K562 (cell line): ENCODE measurements around the gene OTUB2. TPM values are rescaled to one million over a fixed set of nuclear protein-coding genes. Genes with fewer than 3 reads are reported as not detected.

Source experiments
- EGR1 ChIP-seq: fragments of 450-650 bp; conservative IDR thresholded peaks from 2 replicates; pipeline ENCODE4 v1.6.1; 2017; ENCODE audit warnings: mild to moderate bottlenecking
- ESRRB ChIP-seq: fragments of 250-450 bp; sonication (Bioruptor Pico); IDR thresholded peaks from 2 replicates; pipeline ENCODE4 v1.5.0; 2020; ENCODE audit warnings: mild to moderate bottlenecking, moderate library complexity, borderline replicate concordance
- EWSR1 ChIP-seq: fragments of 450-650 bp; IDR thresholded peaks from 2 replicates; pipeline ENCODE4 v1.6.1; 2018; ENCODE audit warnings: borderline replicate concordance, mild to moderate bottlenecking, low read depth, moderate library complexity; ENCODE audit not compliant: partially characterized antibody
- FOS ChIP-seq: IDR thresholded peaks from 3 replicates; pipeline ENCODE4 v1.6.1; 2011; ENCODE audit not compliant: insufficient read length; ENCODE audit errors: extremely low read depth
- FOXK1 ChIP-seq: sonication (generic); formaldehyde crosslinking; IDR thresholded peaks from 2 replicates; pipeline ENCODE4 v1.8.0; 2022; ENCODE audit warnings: missing genetic modification reagents, mild to moderate bottlenecking, borderline replicate concordance
- FOXM1 ChIP-seq, 2 experiments: fragments of 450-650 bp in 1 of 2; sonication (generic) in 1 of 2; formaldehyde crosslinking in 1 of 2; IDR thresholded peaks; 2 replicates each; pipeline versions ENCODE4 v1.6.1 to v1.9.0; 2017 to 2022; ENCODE audit warnings: low read depth in 2 of 2, mild to moderate bottlenecking in 2 of 2, missing genetic modification reagents in 1 of 2, moderate library complexity in 1 of 2
- ILK ChIP-seq: fragments of 450-650 bp; IDR thresholded peaks from 2 replicates; pipeline ENCODE4 v1.6.1; 2016; ENCODE audit warnings: missing genetic modification characterization, low read depth, mild to moderate bottlenecking, missing compliant biosample characterization, moderate library complexity, borderline replicate concordance
- KDM1A ChIP-seq, 2 experiments: fragments of 450-650 bp; IDR thresholded peaks; 2 replicates each; pipeline ENCODE4 v1.6.1; 2016; ENCODE audit warnings: mild to moderate bottlenecking in 2 of 2
- KLF16 ChIP-seq: IDR thresholded peaks from 2 replicates; pipeline ENCODE4 v1.6.1; 2016; ENCODE audit warnings: antibody characterized with exemption
- KLF6 ChIP-seq: fragments of 250-450 bp; sonication (Bioruptor Pico); IDR thresholded peaks from 2 replicates; pipeline ENCODE4 v1.4.0; 2020; ENCODE audit warnings: mild to moderate bottlenecking, moderate library complexity, borderline replicate concordance
- MBD2 ChIP-seq: sonication (generic); IDR thresholded peaks from 2 replicates; pipeline ENCODE4 v1.6.1; 2016; ENCODE audit warnings: low read depth, borderline replicate concordance
- MYBL2 ChIP-seq, 2 experiments: fragments of 450-650 bp in 1 of 2; sonication (generic) in 1 of 2; formaldehyde crosslinking in 1 of 2; IDR thresholded peaks; 2 replicates each; pipeline versions ENCODE4 v1.6.1 to v1.8.1; 2017 to 2022; ENCODE audit warnings: borderline replicate concordance in 1 of 2, inconsistent platforms in 1 of 2, low read depth in 1 of 2, mild to moderate bottlenecking in 1 of 2, missing genetic modification reagents in 1 of 2, moderate library complexity in 1 of 2
- NR3C1 ChIP-seq: sonication (generic); formaldehyde crosslinking; IDR thresholded peaks from 2 replicates; pipeline ENCODE4 v1.8.1; 2022; ENCODE audit warnings: missing genetic modification reagents
- POLR2A ChIP-seq: fragments of 450-650 bp; conservative IDR thresholded peaks from 2 replicates; pipeline ENCODE4 v1.6.1; 2016
- PTBP1 ChIP-seq: fragments of 200-400 bp; formaldehyde crosslinking; IDR thresholded peaks from 2 replicates; pipeline ENCODE4 v1.6.1; 2017; ENCODE audit warnings: low read depth, low read length
- RNF2 ChIP-seq: sonication (generic); IDR thresholded peaks from 2 replicates; pipeline ENCODE4 v1.6.1; 2016
- SMARCA5 ChIP-seq: fragments of 450-650 bp; IDR thresholded peaks from 2 replicates; pipeline ENCODE4 v1.6.1; 2016
- SRF ChIP-seq, 2 experiments: fragments of 250-450, 450-650 bp in 1 of 2; sonication (Bioruptor Pico) in 1 of 2; sonication (generic) in 1 of 2; formaldehyde crosslinking; IDR thresholded peaks; 2 replicates each; pipeline versions ENCODE4 v1.5.0 to v1.5.1; 2020 to 2022; ENCODE audit warnings: mild to moderate bottlenecking in 1 of 2, missing genetic modification reagents in 1 of 2
- TAF9B ChIP-seq: fragments of 450-650 bp; IDR thresholded peaks from 2 replicates; pipeline ENCODE4 v1.6.1; 2018; ENCODE audit warnings: mild to moderate bottlenecking; ENCODE audit not compliant: partially characterized antibody
- THRB ChIP-seq: fragments of 450-650 bp; formaldehyde crosslinking; conservative IDR thresholded peaks from 2 replicates; pipeline ENCODE4 v1.4.0; 2022; ENCODE audit warnings: mild to moderate bottlenecking, missing genetic modification characterization
- U2AF1 ChIP-seq: fragments of 200-400 bp; formaldehyde crosslinking; optimal IDR thresholded peaks from 2 replicates; pipeline ENCODE3; 2017; ENCODE audit warnings: mild to moderate bottlenecking, low read depth, low read length, moderate library complexity
- XRCC4 ChIP-seq: IDR thresholded peaks from one replicate; pipeline ENCODE4 v1.6.1; 2011; ENCODE audit not compliant: insufficient read depth, insufficient read length; ENCODE audit errors: extremely low read depth
- ZNF174 ChIP-seq: fragments of 250-450 bp; sonication (Bioruptor Pico); IDR thresholded peaks from 2 replicates; pipeline ENCODE4 v1.4.0; 2020; ENCODE audit warnings: mild to moderate bottlenecking
- ZNF239 ChIP-seq: fragments of 250-450 bp; sonication (Bioruptor Pico); IDR thresholded peaks from 2 replicates; pipeline ENCODE4 v1.4.0; 2020; ENCODE audit warnings: mild to moderate bottlenecking
- ZNF395 ChIP-seq: fragments of 200-800 bp; sonication (Bioruptor generic); IDR thresholded peaks from 2 replicates; pipeline ENCODE4 v1.6.1; 2017; ENCODE audit warnings: missing genetic modification characterization, missing compliant biosample characterization
- ZNF589 ChIP-seq: fragments of 200-800 bp; sonication (Bioruptor generic); IDR thresholded peaks from 2 replicates; pipeline ENCODE4 v1.6.1; 2016; ENCODE audit warnings: low read depth, missing genetic modification characterization, missing compliant biosample characterization
- ZNF76 ChIP-seq: fragments of 250-450 bp; sonication (Bioruptor Pico); IDR thresholded peaks from 2 replicates; pipeline ENCODE4 v1.4.0; 2020; ENCODE audit warnings: mild to moderate bottlenecking, moderate library complexity, borderline replicate concordance
- polyA plus RNA-seq, 8 experiments: library from polyadenylated mRNA; depleted of rRNA in 4 of 8; stranded (reverse) in 5 of 8; unstranded in 3 of 8; fragments of >200 nt; fragmentation: Nextera tagmentation in 2 of 8; fragmentation: Illumina TruSeq in 1 of 8; extraction: Ambion mirVana in 2 of 8; extraction: Trizol in 1 of 8; gene quantifications; 2 replicates each; pipeline versions ENCODE4 v1.2.1 to v1.2.3, GENCODE V29; 2011 to 2014; ENCODE audit warnings: inconsistent platforms in 1 of 8, missing spikeins in 1 of 8
- total RNA-seq, 7 experiments: library from RNA; depleted of rRNA in 6 of 7; stranded (reverse); fragments of >200 nt in 6 of 7; fragmentation: Illumina TruSeq in 2 of 7; extraction: Trizol in 2 of 7; gene quantifications; 2 replicates each; pipeline versions ENCODE4 v1.2.1 to v1.2.3, GENCODE V29; 2011 to 2021; ENCODE audit warnings: low replicate concordance in 1 of 7

The OTUB2 gene
- total and polyA plus RNA-seq, 9 of the 15 experiments (the other 6 are each of a cell fraction or from before 2014, with no cell fraction given), result 0.01 to 0.31 (median 0.11) TPM

- TF ChIP-seq ZNF589 (CRISPR knock-in tag) (no peak), KLF6 (CRISPR knock-in tag) (no peak), KLF16 (no peak), ZNF395 (no peak), MYBL2 (IDR thresholded peaks at IDR 0.05; ENCODE audit: low read depth) (no peak), MYBL2 (CRISPR knock-in tag; IDR thresholded peaks at IDR 0.05; ENCODE audit: borderline replicate concordance) (no peak), XRCC4 (no peak), MBD2 (peak; percentile 87), FOXM1 (IDR thresholded peaks at IDR 0.05; ENCODE audit: low read depth) (peak; percentile 75), FOXM1 (CRISPR knock-in tag; IDR thresholded peaks at IDR 0.05; ENCODE audit: low read depth) (no peak), EGR1 (peak; percentile 84), ILK (no peak), U2AF1 (no peak), ESRRB (no peak), ZNF76 (CRISPR knock-in tag) (no peak), NR3C1 (CRISPR knock-in tag) (no peak), FOS (peak; percentile 88), TAF9B (no peak), ZNF174 (CRISPR knock-in tag) (no peak), SMARCA5 (no peak), POLR2A (no peak), RNF2 (no peak), EWSR1 (no peak), PTBP1 (no peak), THRB (no peak), FOXK1 (CRISPR knock-in tag) (no peak), KDM1A (IDR thresholded peaks at IDR 0.05) (no peak), SRF (CRISPR knock-in tag; IDR thresholded peaks at IDR 0.05) (no peak), ZNF239 (CRISPR knock-in tag) (no peak)
Measured at GRCh38 chr14:94026173-94026888, at the start of gene OTUB2 (continued).
